ENCODE results near the gene BID.

BID gene

GRCh38 chr22:17783773-17784480, 9.7 kb upstream of the BID start:
- DNase-seq (ENCODE audit: low spot score), result no peak

GRCh38 chr22:17783312-17783711, 9.0 kb upstream of the BID start:
- no peak for DNase-seq (ENCODE audit: low spot score)

DNA sequence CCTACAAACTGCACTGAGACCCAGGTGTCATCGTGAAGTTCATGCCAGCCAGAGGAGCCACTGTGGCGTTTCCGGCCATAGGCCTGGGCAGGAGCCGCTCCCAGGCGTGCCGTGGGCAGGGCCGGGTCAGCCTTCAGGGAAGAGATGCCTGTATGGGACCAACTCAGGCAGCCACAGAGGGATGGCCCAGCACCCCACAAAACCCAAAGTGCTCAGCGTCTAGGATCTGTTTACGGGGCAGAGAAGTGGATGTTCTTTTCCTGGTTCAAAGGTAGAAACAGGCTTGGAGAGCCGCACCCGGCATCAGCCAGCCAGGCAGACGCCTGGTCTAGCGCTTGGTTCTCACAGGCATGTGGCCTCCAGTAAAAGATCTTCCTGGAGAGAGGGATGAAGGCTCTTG, 8.4 kb upstream of the BID start:
- no peak for DNase-seq (ENCODE audit: low spot score)

DNA sequence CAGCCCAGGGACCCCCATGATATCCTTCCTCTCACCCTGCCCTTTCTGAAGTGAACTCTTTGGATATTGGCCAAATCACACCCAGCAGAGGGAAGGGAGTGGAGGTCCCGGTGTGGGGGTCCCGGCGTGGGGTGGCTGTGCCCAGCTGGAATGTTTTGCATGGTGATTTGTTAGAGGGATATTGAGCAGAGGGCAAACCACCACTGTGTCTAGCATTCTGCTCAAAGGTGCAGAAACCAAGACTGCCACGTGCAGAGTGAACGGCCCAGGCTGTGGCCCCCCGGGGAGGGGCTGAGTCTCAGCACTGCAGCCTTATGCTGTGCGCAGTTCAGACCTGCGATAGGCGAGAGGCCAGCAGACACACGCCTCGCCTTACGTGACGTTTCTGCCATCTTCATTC, 7.9 kb upstream of the BID start:
- DNase-seq (ENCODE audit: low spot score), result no peak

- DNase-seq (ENCODE audit: low spot score), result no peak
These were observed 7.2 kb upstream of the BID start for GRCh38 chr22:17781319-17782031.

DNA sequence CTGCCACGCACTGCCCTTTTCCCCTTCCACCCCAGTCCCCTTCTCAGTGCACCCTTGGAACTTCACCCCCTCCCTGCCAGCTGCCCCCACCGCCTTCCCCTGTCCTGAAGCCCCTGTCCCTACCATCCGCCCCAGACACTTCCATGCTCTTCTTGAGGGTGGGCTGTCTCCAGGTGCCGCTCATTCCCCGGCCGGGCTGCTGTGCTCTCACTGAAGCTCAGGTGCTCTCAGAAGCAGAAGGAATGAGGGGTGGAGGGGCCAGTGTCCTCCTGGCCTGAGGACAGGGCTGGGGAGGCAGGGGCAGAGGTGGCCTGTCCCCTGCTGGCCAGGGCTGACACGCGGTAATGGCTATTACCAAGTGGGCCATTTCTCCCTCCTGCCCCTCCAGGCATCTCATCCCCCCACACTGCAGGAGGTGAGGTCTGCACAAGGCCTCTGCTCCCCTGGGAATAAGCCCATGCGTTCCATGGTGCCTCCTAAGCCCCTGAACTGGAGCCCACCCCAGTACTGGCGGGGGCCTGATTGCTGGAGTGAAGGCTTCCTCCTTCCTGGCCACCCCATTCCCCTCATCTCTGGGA, 6.6 kb upstream of the BID start:
- no peak for DNase-seq (ENCODE audit: low spot score)

DNA sequence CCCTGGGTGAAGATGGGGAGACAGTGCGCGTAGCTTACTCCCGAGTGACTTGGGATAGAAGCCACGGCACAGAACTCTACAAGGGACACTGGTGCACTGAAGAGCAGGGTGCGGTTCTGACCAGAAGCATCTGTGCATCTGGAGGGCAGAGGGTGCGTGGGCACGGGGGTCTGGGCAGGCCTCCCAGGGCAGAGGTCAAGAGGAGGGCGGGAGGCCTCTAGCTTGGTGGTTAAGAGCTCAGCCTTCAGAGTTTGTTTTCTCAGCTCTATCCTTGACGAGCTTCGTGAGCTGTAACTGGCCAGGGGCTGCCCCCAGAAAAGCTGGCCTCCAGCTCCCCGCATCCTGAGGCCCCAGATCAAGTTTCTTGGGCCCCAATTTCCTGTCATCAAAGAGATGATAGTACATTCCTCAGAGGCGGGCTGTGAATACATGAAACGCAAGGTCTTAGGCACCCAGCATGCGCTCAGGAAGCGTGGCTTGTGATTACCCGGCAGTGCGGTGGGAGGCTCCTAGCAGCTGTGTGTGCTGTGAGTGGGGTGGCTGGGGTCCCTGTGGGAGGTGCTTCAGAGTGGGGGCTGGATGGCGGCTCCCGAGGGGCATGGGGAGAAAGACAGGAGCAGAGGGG, 6.0 kb upstream of the BID start:
- no peak for DNase-seq (ENCODE audit: low spot score)

GRCh38 chr22:17779286-17780115, 5.2 kb upstream of the BID start:
- DNase-seq (ENCODE audit: low spot score), result no peak

GRCh38 chr22:17778412-17778976, 4.2 kb upstream of the BID start:
- DNase-seq (ENCODE audit: low spot score), result no peak

GRCh38 chr22:17777717-17778044, 3.4 kb upstream of the BID start:
- no peak for DNase-seq (ENCODE audit: low spot score)

DNA sequence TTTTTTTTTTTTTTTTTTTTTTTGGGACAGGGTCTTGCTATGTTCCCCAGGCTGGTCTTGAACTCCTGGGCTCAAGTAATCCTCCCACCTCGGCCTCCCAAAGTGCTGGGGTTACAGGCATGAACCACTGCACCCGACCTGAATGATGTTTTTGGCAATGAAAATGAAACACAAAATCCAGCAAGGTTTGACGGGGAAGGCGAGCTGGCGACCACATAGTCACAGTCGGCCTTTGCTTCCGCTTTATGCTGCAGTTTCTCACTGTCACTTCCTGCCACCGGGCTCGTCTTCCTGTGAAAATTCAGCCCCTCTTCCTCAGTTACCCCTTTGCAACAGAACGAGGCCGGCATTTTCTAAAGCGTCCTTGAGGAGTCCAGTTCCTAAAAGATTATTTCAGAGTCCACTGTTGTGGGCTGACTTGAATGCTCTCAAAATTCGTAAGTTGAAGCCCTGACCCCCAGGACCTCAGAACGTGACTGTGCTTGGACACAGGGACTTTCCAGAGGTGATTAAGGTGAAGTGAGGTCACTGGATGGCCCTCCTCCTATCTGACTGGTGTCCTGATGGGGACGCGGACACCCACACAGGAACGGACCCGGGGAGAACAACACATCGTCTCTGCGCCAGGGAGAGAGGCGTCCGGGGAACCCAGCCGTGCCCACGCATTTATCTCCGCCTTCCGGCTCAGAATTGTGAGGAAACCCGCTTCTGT, 2.9 kb upstream of the BID start:
- DNase-seq (ENCODE audit: low spot score), result no peak

DNA sequence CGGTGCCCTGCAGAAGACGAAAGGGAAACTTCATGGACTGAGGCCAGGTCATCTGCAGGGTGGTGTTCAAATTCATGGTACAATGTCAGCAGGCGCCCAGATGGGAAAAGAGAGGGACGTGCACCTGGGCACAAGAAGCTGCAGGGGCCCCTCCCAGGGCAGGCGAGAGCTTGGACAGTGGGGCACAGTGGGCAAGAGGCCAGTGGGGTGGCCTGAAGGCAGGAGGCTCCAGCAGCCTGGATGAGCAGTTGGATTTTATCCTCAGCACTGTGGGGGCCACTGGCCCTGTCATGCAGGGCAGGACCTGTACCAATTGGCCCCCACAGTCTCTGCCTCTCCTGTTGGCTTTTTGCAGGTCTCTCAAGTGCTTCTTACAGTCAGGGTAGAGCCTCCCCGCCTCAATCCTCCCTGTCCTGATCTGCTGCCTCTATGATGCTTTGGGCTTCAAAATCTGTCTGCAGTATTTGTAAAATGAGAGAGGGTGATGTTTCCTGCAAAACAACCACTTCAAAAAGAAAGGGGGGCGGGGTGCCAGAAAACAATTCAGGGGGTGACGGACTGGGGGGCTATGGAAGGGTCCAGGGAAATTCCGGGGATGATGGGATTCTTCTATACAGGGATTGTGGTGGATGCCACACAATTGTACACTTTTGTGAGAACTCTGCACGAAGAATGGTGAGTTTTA, 1.7 kb upstream of the BID start:
- DNase-seq (ENCODE audit: low spot score), result no peak

- DNase-seq (ENCODE audit: low spot score), result no peak
These were observed 837 bp upstream of the BID start for GRCh38 chr22:17774926-17775685.

DNA sequence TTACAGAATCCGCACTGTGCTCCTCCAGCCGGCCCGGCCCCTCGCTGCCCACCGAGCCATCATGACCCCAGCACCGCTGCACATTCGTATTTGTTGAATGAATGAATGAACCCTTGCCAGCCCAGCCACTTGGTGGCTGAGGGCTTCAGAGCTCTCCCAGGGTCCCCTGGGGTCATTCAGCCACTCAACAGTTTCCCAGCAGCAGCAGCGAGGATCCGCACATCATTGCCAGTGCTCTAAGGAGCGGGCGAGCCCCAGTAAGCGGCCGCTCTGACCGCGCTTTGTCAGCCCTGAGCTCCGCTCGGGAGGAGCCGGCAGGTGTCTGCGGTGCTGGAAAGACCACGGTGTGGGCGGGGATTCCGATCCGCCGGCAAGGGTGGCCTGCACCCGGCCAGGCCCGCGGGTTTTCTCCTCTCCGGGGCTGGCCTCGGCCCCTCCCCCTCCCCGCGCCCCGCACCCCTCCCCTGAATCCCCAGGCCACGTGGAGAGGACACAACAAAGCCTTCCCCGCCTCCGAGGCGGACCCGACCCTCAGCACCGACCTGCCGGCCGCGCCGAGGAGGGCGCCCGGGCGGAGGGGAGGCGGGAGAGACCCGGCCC, 563 bp downstream of the BID start:
- DNase-seq (ENCODE audit: low spot score), result no peak

DNA sequence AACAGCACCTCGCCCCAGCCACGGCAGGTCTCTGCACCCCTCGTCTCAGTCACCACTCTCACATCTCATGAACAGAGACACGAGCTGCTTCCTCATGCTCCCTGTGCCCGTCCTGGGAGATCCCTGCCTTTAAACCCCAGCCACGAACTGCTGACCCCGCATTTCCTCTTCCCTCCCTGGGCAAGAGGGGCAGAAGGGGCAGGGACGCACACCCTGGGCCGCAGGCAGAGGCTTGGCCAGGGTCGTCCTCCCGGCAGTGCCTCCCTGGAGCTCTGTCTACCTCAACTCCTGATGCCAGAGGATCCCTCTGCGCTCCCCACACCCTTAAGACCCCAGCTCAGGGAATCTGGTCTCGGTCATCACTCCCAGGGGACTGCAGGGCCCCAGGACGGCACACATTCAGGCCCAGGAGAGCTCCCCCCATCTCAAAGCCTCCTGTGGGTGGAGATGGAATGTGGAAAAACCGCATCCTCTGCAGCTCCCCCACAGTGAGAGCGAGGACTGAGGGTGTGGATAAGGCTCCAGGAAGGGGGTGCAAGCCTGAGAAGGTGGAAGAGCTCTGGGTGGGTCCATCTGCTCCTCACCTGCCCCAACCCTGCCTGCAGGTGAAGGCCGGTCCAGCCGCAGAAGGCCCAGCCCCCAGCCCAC, 1.2 kb downstream of the BID start:
- DNase-seq (ENCODE audit: low spot score), result no peak

- no peak for DNase-seq (ENCODE audit: low spot score)
These were observed 1.9 kb downstream of the BID start for GRCh38 chr22:17772249-17772957.

- DNase-seq (ENCODE audit: low spot score), result peak; percentile 44
These were observed 3.8 kb downstream of the BID start for GRCh38 chr22:17770180-17771077.

Measured in pons (tissue), 1 donor.